ENCODE results near the gene NCKAP5.

NCKAP5 gene

GRCh38 chr2:133326652-133327397, 241.4 kb downstream of the NCKAP5 start:
- DNase-seq (ENCODE audit: low spot score) = no peak

- no peak for DNase-seq (ENCODE audit: low spot score)
These were observed 244.1 kb downstream of the NCKAP5 start for GRCh38 chr2:133324150-133324561.

- DNase-seq (ENCODE audit: low spot score) = no peak
These were observed 245.4 kb downstream of the NCKAP5 start for GRCh38 chr2:133322909-133323308.

- DNase-seq (ENCODE audit: low spot score) = no peak
These were observed 251.1 kb downstream of the NCKAP5 start for GRCh38 chr2:133317178-133317577.

- no peak for DNase-seq (ENCODE audit: low spot score)
These were observed 251.7 kb downstream of the NCKAP5 start for GRCh38 chr2:133316557-133316956.

GRCh38 chr2:133315280-133315679, 253.0 kb downstream of the NCKAP5 start:
- no peak for DNase-seq (ENCODE audit: low spot score)

- no peak for DNase-seq (ENCODE audit: low spot score)
These were observed 253.5 kb downstream of the NCKAP5 start for GRCh38 chr2:133314795-133315194.

- no peak for DNase-seq (ENCODE audit: low spot score)
These were observed 256.1 kb downstream of the NCKAP5 start for GRCh38 chr2:133312038-133312729.

- no peak for DNase-seq (ENCODE audit: low spot score)
These were observed 262.0 kb downstream of the NCKAP5 start for GRCh38 chr2:133306236-133306635.

- no peak for DNase-seq (ENCODE audit: low spot score)
These were observed 263.9 kb downstream of the NCKAP5 start for GRCh38 chr2:133304344-133304743.

- no peak for DNase-seq (ENCODE audit: low spot score)
These were observed 265.1 kb downstream of the NCKAP5 start for GRCh38 chr2:133303150-133303549.

- DNase-seq (ENCODE audit: low spot score) = no peak
These were observed 271.9 kb downstream of the NCKAP5 start for GRCh38 chr2:133296401-133296800.

- DNase-seq (ENCODE audit: low spot score) = no peak
These were observed 274.5 kb downstream of the NCKAP5 start for GRCh38 chr2:133293544-133294353.

- no peak for DNase-seq (ENCODE audit: low spot score)
These were observed 276.0 kb downstream of the NCKAP5 start for GRCh38 chr2:133292259-133292658.

- no peak for DNase-seq (ENCODE audit: low spot score)
These were observed 280.6 kb downstream of the NCKAP5 start for GRCh38 chr2:133287709-133288108.

- DNase-seq (ENCODE audit: low spot score) = no peak
These were observed 281.8 kb downstream of the NCKAP5 start for GRCh38 chr2:133286326-133286922.

GRCh38 chr2:133273031-133273430, 295.2 kb downstream of the NCKAP5 start:
- no peak for DNase-seq (ENCODE audit: low spot score)

- no peak for DNase-seq (ENCODE audit: low spot score)
These were observed 297.2 kb downstream of the NCKAP5 start for GRCh38 chr2:133271105-133271504.

GRCh38 chr2:133270550-133270949, 297.7 kb downstream of the NCKAP5 start:
- no peak for DNase-seq (ENCODE audit: low spot score)

GRCh38 chr2:133266926-133267590, 301.2 kb downstream of the NCKAP5 start:
- DNase-seq (ENCODE audit: low spot score) = no peak

GRCh38 chr2:133266041-133266925, 302.0 kb downstream of the NCKAP5 start:
- DNase-seq (ENCODE audit: low spot score) = no peak
